Measurements from ENCODE around the gene AGXT.

AGXT gene

DNA sequence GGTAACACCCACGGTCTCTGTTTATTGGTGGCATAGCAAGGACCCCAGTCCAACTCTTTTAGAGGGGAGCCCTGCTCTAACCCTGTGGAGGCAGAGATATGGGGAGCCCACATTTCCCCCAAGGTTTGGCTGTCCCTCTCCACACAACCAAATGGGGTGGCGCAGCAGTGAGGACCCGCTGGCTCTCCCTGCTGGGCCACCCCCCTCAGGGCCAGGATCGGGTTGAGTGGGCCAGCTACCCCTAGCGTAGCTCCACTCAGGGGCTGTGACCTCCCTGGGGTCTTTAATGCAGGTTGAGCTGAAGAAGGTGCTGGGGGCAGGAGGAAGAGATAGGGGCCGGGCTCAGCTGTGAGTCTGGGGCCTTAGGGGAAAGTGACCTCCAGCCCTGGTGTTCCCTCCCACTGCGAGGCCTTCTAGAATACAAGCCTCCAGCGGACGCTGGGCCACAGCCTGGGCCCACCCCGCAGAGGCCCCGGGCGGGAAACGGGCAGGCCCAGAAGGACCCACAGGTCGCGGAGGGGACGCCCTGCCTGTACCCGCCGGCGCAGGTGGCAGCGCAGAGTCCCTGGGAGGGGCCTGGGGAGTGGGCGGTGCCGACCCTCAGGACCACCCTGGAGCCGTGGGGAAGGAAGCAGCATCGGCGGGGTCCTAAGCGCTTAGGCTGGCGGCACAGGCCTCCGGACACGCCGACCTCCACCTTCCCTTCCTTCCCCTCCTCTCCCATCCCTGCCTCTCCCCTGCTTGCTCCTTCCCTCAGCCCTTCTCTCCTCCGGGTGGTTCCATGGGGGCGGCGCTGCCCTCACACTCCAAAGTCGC, 47.1 kb downstream of the AGXT start:
- no peak for DNase-seq (ENCODE audit: low spot score)

DNA sequence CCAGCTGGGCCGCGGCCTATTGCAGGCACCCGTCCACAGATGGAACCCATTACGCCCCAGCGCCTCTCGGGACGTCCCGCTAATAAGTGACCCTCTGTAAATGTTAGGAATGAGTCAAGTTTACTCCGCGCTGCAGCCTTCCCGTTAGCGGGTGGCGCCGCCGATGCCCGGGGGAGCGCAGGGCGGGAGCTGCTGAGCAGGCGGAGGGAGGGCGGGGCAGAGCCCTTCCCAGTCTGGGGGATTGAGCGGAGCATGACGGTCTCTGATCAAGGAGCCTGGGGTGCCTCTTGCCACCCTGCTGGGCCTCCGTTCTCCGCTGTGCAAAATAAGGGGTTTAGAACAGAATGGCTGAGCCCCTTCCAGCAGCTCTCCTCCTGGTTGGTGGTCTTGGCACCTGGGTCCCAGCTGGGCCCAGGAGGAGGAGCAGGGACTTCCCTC, 48.0 kb downstream of the AGXT start:
- peak; percentile 59 for DNase-seq (ENCODE audit: low spot score)

DNA sequence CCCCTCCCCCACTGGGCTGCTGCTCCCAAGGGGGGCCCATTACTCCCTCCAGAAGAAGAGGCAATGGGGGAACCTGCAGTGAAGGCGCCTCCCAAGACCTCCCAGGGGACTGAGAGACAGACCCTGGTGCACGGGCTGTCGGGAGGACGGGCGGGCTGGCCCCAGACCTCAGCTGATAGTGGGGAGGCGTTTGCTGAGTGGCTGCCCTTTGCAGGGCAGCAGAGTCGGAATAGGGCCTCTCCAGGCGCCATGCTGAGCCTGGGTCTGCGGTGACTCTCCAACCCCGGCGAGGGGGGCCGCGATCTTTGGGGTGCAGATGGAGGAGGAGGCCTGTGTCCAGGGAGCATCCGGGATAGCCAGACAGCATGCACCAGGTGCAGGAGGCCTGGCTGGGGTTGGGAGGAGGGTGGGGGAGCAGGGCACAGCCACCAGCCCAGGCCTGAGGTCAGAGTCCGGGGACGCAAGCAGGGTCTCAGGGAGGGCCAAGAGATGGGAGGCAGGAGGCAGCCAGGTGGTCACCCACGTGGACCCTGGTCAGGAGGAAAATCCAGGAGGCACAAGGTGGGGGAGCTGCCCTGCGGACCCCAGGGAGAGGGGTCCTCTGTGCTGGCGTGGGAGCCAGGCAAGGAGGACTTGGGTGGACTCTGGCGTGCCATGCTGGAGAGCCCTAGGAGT, 48.5 kb downstream of the AGXT start:
- no peak for DNase-seq (ENCODE audit: low spot score)

- DNase-seq (ENCODE audit: low spot score): no peak
Measured at GRCh38 chr2:240917684-240918257, 49.1 kb downstream of the AGXT start.

DNA sequence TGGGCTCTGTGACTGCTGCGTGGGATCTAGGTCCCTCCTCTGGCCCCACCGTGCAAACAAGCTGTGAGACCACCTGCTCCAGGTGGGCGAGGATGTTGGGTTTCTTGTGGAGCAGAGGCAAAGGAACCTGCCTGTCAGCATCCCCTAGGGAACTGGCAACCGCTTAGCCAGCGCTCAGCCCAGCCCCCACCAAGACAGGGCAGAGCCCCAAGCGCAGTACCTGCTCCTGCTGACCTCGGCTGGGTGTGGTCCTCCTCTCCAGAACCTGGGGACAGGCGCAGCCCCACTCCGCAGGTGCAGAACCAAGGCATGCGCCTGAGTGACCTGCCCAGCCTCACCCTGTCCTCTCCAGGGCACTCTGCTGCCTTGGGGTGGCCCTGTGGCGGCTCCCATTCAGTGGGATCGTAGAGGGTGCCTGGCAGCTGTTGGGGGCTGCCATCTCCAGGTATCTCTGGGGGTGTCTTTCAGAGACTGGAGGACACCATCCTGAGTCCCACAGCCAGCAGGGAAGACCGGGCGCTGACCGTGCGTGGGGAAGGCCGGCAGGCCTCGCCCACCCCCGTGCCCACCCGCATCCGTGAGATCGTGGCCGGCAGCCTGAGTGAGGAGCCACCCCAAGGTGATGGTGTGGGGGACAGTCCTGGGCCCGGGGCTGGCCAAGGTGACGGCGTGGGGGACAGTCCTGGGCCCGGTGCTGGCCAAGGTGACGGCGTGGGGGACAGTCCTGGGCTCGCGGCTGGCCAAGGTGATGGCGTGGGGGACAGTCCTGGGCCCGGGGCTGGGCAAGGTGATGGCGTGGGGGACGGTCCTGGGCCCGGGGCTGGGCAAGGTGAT, 49.9 kb downstream of the AGXT start:
- DNase-seq (ENCODE audit: low spot score): no peak

DNA sequence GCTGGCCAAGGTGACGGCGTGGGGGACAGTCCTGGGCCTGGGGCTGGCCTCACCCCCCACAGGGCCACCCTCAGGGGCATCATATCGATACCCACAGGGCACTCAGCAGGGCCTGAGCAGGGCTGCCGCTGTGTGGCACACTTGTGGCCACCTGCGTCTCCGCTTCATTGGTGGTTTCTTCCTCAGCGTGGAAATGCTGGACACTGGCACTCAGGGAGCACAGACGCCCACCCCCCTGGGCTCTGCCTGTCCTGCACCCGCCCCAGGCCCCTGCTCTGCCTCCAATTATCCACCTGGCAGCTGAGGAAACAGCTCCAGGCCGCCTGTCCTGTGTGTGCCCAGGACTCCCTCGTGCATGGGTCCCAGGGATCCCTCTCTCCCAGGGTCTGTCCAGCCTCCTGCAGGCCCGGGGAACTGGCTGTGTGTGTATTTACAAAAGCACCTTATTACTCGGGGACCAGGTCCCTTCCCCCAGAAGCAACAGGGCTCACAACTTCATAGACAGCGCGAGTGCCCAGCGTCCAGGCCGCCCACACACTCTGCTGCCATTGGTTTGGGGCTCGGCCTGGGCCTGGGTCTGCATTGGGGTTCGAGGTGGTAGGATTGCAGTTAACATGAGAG, 50.6 kb downstream of the AGXT start:
- no peak for DNase-seq (ENCODE audit: low spot score)

DNA sequence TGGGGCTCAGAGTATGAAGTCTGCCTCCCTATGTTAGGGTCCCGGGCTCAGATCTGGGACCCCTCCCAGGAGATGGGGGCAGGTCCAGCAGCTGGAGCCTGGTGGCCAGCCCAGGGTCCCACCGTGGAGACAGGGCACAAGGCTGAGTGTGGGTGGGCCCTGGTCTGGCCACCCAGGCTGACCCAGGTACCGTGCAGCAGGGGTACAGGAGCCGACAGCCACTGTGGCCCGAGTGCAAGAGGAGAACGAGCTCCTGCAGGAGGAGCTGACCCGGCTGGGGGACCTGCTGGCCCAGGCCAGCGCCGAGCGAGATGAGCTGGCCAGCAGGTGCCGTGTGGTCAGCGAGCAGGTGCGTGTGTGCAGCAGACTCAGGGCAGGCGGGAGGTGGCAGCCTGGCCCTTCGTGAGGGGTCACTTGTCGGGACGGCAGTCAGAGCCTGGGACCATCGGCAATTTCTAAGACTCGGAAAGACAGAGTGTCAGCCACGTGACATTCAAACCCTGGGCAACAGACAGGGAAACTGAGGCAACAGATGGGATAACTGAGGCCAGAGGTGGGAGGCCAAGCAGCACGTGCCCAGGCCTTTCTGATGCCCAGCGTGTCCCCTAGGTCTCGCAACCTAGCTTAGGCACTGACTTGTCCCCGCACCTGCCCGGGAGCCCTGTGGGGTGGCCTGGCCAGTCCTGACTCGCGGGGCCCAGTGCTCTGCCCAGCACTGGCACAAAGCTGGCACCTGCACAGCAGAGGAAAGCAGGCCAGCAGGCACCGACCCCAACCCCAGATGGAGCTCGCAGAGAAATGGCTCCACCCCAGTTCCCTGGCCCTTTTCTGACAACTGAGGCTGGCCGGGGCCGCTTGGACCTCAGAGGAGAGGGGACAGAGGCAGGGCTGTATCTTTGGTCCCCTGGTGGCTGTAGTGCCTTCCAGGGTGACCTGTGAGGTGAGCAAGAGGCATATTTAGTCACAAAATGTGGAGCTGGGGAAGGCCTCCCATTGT, 51.5 kb downstream of the AGXT start:
- DNase-seq (ENCODE audit: low spot score): no peak

- DNase-seq (ENCODE audit: low spot score): no peak
Measured at GRCh38 chr2:240920783-240921231, 52.2 kb downstream of the AGXT start.

- DNase-seq (ENCODE audit: low spot score): no peak
Measured at GRCh38 chr2:240921311-240921994, 52.8 kb downstream of the AGXT start.

GRCh38 chr2:240921995-240922244, 53.3 kb downstream of the AGXT start:
- DNase-seq (ENCODE audit: low spot score): no peak

DNA sequence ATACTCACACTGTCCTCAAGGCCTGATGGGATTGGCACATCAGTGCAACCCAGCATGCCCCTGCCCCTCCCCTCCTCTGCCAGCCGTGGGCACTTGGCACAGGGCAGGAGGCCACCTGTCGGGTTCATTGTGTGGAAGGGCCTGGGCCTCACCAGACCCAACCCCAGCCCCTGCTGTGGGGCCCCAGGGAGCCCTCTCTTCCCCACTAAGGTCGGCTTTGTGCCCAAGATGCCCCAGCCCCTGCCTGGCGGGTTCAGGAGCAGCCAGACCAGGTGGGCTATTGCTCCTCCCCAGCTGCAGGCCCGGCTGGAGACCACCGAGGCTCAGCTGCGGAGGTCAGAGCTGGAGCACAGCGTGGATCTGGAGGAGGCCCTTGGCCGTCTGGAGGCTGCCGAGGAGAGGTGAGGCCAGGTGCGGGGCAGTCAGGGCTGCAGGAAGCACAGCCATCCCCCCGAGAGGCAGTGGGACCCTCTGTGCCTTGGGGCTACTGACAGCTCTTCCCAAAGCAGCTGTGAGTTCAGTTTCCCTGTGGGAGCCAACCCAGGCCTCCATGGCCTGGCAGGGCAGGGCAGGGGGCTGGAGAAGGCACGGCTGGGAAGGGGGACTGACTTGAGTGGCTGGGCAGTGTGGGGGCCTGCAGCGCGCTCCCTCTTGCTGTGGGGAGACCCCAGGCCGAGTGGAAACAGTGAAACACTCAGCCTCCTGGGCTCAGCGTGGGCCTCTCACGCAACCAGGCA, 53.8 kb downstream of the AGXT start:
- DNase-seq (ENCODE audit: low spot score): no peak

DNA sequence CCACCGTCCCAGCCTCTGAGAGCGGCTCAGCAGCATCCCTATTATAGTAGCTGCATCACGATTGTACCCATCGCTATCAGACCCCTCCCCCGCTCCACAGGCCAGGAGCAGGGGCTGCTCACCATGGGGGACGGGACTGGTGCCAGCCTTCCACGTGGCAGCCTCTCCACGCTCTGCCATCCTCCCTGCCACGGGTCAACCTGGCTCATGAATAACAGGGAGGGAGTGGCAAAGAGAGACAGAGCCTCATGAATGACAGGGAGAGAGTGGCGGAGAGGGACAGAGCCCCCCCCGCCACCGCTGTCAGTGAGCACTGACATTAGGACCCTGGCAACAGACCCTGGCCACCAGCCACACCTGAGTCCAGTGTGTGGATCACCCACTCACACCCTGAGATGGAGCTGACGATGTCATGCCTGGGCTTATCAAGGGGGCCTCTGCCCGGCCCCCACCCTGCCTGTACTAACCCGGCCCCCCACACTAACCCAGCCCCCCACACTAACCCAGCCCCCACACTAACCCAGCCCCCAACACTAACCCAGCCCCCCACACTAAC, 54.4 kb downstream of the AGXT start:
- DNase-seq (ENCODE audit: low spot score): no peak

DNA sequence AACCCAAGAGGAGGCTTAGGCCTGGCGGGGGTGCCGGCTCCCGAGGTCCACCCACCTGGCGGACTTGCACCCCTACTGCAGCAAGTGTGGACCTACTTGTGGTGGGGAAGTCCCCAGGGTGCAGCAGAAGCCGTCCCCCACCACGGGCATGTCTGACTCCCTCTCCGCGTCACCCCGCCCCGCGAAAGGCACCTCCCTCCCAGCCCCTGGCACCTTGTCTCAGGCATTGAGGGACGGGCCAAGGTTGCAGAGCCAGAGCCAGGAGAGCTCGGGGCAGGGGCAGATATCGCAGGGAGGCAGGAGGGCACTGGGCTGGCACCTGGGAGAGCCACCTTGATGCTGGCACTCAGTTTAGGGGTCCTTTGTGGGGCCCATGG, 56.6 kb downstream of the AGXT start:
- DNase-seq (ENCODE audit: low spot score): no peak

DNA sequence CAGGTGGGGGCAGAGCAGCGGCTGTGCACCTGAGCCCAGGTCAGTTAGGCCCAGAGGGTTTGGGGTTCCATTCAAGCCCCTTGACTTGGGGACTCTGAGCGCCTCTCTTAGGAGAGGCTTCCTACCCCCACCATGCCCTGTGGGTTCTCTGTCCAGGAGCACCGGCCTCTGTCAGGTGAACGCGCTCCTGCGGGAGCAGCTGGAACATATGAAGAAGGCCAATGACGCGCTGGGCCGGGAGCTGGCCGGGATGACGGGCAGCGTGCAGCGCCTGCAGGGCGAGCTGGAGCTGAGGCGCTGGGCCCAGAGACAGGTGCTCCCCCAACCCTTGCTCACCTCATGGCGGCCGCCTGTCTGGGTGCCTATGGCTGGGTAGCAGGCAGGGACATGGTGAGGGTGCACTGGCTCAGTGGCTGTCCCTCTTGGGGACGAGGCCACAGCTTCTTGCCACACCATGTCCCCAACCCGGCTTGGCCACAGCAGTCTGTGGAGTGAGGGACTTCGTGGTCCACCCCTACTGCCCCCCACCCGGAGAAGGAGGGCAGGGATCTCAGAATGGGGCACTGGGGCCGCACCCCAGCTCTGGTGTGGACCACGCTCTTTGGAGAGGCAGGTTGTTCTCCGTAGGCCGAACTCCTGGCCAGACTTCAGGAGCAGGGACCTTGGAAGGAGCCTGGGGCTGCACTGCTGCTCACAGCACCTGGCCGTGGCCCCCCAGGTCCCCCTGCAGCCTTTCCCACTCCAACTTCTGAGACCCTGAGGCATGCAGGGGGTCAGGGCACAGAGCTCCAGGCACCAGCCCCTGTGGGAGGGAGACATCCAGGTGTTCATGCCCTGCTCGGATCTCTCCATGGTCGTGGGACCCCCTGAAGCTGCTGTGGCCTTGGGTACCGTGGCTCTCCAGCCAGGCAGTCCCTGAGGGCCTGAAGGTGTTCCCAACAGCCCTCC, 57.2 kb downstream of the AGXT start:
- DNase-seq (ENCODE audit: low spot score): no peak

- no peak for DNase-seq (ENCODE audit: low spot score)
Measured at GRCh38 chr2:240926516-240927389, 58.1 kb downstream of the AGXT start.

- DNase-seq (ENCODE audit: low spot score): no peak
Measured at GRCh38 chr2:240927390-240927781, 58.8 kb downstream of the AGXT start.
